ENCODE results near the gene TNIK.

GRCh38 chr3:171116365-171116764 lies 343.8 kb downstream of the TNIK start:
- TF ChIP-seq CTCF (conservative IDR thresholded peaks at IDR 0.05; ENCODE audit: low read depth, low read length): no peak
- TF ChIP-seq EZH2 (IDR thresholded peaks at IDR 0.05; ENCODE audit: borderline replicate concordance, low read depth, low read length, poor library complexity, severe bottlenecking): no peak

Measured in A673 (cell line).